BE2C (cell line): ENCODE data around the gene CCL19.

Source experiments
- DNase-seq: peaks from one replicate; pipeline ENCODE4 v3.0.0-alpha.2; 2020
- H3K27me3 ChIP-seq: fragments of 250-450 bp; sonication (Bioruptor Pico); 2 replicates; pipeline ENCODE4 v1.5.1; 2020; ENCODE audit warnings: mild to moderate bottlenecking
- H3K36me3 ChIP-seq: fragments of 250-450 bp; sonication (Bioruptor Pico); 2 replicates; pipeline ENCODE4 v1.5.1; 2020; ENCODE audit warnings: mild to moderate bottlenecking
- H3K4me1 ChIP-seq: fragments of 250-450 bp; sonication (Bioruptor Pico); 2 replicates; pipeline ENCODE4 v1.5.1; 2020
- H3K4me3 ChIP-seq: 2 replicates; pipeline ENCODE4 v1.5.1; 2011; ENCODE audit warnings: low read depth, low read length
- H3K9me3 ChIP-seq: fragments of 250-450 bp; sonication (Bioruptor Pico); 2 replicates; pipeline ENCODE4 v1.5.1; 2020
- CTCF ChIP-seq: IDR thresholded peaks from 2 replicates; pipeline ENCODE4 v1.5.1; 2012; ENCODE audit warnings: mild to moderate bottlenecking, low read depth, low read length

Gene CCL19

GRCh38 chr9:34654323-34655051 lies 36.6 kb downstream of the CCL19 start:
- peak; percentile 98 for DNase-seq
- H3K4me3 ChIP-seq = peak overlapping the region; percentile 41
- H3K27me3 ChIP-seq = no peaks in the 10 kb centered on the region
- peaks cover 44% of the 10 kb centered on the region for H3K4me1 ChIP-seq
- H3K36me3 ChIP-seq = peaks cover under 1% of the 10 kb centered on the region
- TF ChIP-seq CTCF = no peak
- H3K9me3 ChIP-seq = no peaks in the 10 kb centered on the region

DNA sequence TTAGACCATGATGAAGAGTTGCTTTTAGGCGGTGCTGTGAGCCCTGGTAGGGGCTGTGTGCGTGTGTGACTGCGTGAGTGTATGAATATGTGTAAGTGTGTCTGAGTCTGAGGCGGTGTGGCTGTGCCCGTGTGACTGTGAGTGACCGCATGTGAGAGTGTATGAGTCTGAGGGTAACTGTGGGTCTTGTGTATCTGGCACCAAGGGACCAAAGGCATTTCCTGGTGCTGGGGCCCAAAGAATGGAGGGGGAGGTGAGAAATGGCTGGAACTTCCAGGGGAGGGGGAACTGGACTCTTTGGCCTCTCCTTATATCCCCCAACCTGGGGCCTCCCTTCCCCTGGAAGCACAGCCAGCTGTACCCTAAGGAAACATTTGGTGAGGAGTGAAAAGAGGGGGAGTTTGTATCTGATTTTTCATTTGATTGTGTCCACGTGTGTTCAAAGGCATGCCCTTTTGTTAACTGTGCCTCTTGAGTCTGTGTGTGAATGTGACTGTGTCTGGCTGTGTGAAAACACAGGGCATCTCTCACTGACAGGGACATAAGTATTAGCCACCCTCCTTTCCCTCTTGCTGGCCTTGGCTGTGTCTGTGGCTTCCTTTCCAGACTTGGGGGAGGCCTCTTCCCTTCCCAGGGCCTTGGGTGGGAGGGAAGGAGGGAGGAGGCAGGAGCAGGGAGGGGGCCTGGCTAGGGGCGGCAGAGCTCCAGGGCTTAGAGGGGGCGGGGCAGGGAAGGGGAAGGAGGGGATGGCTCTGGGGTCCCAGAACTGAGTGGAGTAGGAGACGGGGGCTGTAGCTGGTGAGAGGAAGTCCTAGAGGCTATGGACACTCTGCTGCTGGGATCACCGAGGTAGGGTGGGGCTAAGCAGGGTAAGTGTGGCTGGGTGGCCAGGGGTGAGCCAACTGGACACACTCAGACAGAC lies 37.7 kb downstream of the CCL19 start:
- H3K4me1 ChIP-seq = peaks cover 44% of the 10 kb centered on the region
- H3K9me3 ChIP-seq = no peaks in the 10 kb centered on the region
- no peak for TF ChIP-seq CTCF
- peak; percentile 61 for DNase-seq
- H3K27me3 ChIP-seq = no peaks in the 10 kb centered on the region
- H3K36me3 ChIP-seq = peaks cover 11% of the 10 kb centered on the region
- peak overlapping the region; percentile 59 for H3K4me3 ChIP-seq

DNA sequence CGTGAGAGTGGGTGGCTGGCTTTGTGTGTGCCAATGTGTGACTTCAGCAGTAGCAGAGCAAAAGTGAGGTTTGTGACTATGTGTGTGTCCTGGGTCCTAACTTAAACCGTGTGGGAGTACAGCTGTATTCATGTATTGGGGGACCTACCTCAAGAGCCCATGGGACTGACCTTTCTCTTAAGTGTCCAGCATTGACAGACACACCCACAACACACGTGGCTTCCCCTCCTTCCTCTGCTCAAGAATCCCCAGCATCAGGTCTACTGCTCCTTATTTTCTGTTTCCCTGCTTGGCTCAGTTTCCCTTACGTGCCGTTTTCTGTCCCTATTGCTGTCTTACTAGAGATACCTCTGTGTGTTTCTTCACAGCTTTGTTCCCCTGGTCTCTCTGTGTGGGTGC lies 38.5 kb downstream of the CCL19 start:
- Histone ChIP-seq H3K4me1 (peaks cover 44% of the 10 kb centered on the region), H3K4me3 (peak overlapping the region; percentile 59), H3K9me3 (no peaks in the 10 kb centered on the region), H3K27me3 (no peaks in the 10 kb centered on the region), H3K36me3 (peaks cover 14% of the 10 kb centered on the region)
- DNase-seq = no peak
- TF ChIP-seq CTCF = no peak

DNA sequence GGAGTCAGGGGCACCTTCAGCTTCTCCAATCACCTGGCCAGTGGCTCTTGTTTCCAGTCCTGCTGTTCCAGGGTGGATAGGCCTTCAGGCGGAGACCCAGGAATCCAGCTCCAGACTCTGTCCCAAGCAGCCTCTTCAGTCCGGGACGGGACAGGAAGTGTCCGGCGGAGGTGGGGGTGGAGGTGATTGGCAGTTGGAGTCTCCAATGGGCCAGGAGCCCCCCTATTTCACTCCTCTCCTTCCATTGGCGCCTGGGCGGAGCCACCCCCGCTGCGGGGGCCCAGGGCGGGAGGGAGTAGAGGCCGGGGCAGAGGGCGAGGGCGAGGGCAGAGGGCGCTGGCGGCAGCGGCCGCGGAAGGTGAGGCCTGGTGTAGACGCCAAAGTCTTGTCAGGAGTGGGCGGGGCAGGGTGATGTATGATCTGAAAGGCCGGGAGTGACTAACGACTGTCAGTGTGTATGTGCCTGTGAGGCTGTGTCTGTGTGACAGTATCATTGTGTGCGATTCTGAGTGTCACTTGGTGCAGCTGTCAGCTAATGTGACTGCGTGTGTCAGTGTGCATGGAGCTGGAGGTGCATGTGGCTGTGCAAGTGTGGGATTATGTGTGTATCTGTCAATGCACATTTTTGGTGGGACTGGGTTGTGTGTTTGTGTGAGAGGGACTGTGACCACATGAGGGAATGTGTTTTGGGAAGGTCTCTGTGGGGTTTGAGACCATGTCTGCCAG lies 39.0 kb downstream of the CCL19 start, which contains the start of gene IL11RA:
TSS of gene IL11RA (plus strand) at position 310 of the 726 bp plus-strand sequence. CDS start 3,033 bp downstream, outside the sequence.
- peak; percentile 76 for DNase-seq

DNA sequence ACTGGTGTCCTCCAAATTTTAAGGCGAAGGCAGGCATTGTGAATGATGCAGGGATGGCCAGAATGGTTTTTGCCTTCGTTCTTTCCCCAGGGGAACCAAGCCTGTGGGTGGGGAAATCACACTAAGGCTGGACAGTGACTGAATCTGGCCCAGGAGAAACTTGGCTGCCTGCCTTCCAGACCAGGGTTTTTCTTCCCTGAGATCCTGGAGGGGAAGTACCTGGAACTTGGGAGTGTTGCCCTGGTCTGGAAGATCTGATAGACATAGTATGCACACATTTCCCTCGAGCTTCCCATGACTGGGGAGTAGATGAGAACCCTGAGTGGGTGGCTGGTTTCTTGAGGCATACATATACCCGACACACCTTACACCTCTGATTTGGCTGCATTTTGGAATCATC lies 39.8 kb downstream of the CCL19 start:
- H3K36me3 ChIP-seq = peaks cover 14% of the 10 kb centered on the region
- peak overlapping the region; percentile 59 for H3K4me3 ChIP-seq
- DNase-seq = peak; percentile 42
- peaks cover 44% of the 10 kb centered on the region for H3K4me1 ChIP-seq
- TF ChIP-seq CTCF = no peak
- H3K9me3 ChIP-seq = no peaks in the 10 kb centered on the region
- H3K27me3 ChIP-seq = no peaks in the 10 kb centered on the region

More for the DNA sequence above, 39.0 kb downstream of the CCL19 start, which contains the start of gene IL11RA:
- Histone ChIP-seq H3K36me3 (peaks cover 14% of the 10 kb centered on the region), H3K4me3 (peak within 1 kb of the TSS; percentile 59), H3K27me3 (no peaks in the 10 kb centered on the region), H3K4me1 (peaks cover 44% of the 10 kb centered on the region), H3K9me3 (no peaks in the 10 kb centered on the region)
- no peak for TF ChIP-seq CTCF
